ENCODE measurements around the gene CELA3A.
"Not testable (repeated sequence)": the region's sequence is repeated elsewhere in the genome, so short reads cannot be mapped to it uniquely, and the experiment has no call there.

Gene CELA3A

GRCh38 chr1:21975296-21975695 is 26.2 kb upstream of the CELA3A start:
- H3K27ac Mint-ChIP-seq; H3K9me3 Mint-ChIP-seq; H3K36me3 Mint-ChIP-seq (ENCODE audit: low read depth); H3K4me3 Mint-ChIP-seq; H3K4me1 Mint-ChIP-seq; DNase-seq: not testable (repeated sequence)
- peaks cover 12% of the 10 kb centered on the region for H3K27me3 Mint-ChIP-seq (ENCODE audit: low read depth, poor library complexity)

GRCh38 chr1:21976703-21977239 is 24.7 kb upstream of the CELA3A start, which contains the start of gene CELA3B:
Gene CELA3B, plus strand, starts transcription at chr1:21977022. Its CDS starts 18 bp downstream, at chr1:21977040.
- H3K27ac Mint-ChIP-seq; H3K27me3 Mint-ChIP-seq (ENCODE audit: low read depth, poor library complexity); H3K4me3 Mint-ChIP-seq; DNase-seq; H3K9me3 Mint-ChIP-seq; H3K4me1 Mint-ChIP-seq; H3K36me3 Mint-ChIP-seq (ENCODE audit: low read depth): not testable (repeated sequence)

- not testable (repeated sequence) for H3K4me1 Mint-ChIP-seq, DNase-seq, H3K27ac Mint-ChIP-seq
Measured at GRCh38 chr1:21978209-21978608, 23.2 kb upstream of the CELA3A start.

GRCh38 chr1:21980515-21981220 is 20.8 kb upstream of the CELA3A start:
- H3K27me3 Mint-ChIP-seq (ENCODE audit: low read depth, poor library complexity); H3K9me3 Mint-ChIP-seq; H3K36me3 Mint-ChIP-seq (ENCODE audit: low read depth); H3K27ac Mint-ChIP-seq; H3K4me1 Mint-ChIP-seq; DNase-seq; H3K4me3 Mint-ChIP-seq: not testable (repeated sequence)

More at GRCh38 chr1:21978209-21978608, 23.2 kb upstream of the CELA3A start:
- H3K4me3 Mint-ChIP-seq; H3K9me3 Mint-ChIP-seq; H3K36me3 Mint-ChIP-seq (ENCODE audit: low read depth): not testable (repeated sequence)
- H3K27me3 Mint-ChIP-seq (ENCODE audit: low read depth, poor library complexity) = peaks cover 13% of the 10 kb centered on the region

GRCh38 chr1:21981253-21981652 is 20.2 kb upstream of the CELA3A start:
- not testable (repeated sequence) for H3K36me3 Mint-ChIP-seq (ENCODE audit: low read depth); H3K27ac Mint-ChIP-seq; H3K4me3 Mint-ChIP-seq; H3K4me1 Mint-ChIP-seq; H3K9me3 Mint-ChIP-seq; DNase-seq; H3K27me3 Mint-ChIP-seq (ENCODE audit: low read depth, poor library complexity)

- not testable (repeated sequence) for H3K36me3 Mint-ChIP-seq (ENCODE audit: low read depth); H3K27ac Mint-ChIP-seq; H3K4me3 Mint-ChIP-seq; H3K9me3 Mint-ChIP-seq; DNase-seq; H3K27me3 Mint-ChIP-seq (ENCODE audit: low read depth, poor library complexity); H3K4me1 Mint-ChIP-seq
Measured at GRCh38 chr1:21982122-21982521, 19.3 kb upstream of the CELA3A start.

- peaks cover 10% of the 10 kb centered on the region for H3K27me3 Mint-ChIP-seq (ENCODE audit: low read depth, poor library complexity)
- H3K36me3 Mint-ChIP-seq (ENCODE audit: low read depth); H3K4me3 Mint-ChIP-seq; H3K4me1 Mint-ChIP-seq; H3K27ac Mint-ChIP-seq; H3K9me3 Mint-ChIP-seq; DNase-seq: not testable (repeated sequence)
Measured at GRCh38 chr1:21983539-21983938, 17.9 kb upstream of the CELA3A start.

- H3K4me3 Mint-ChIP-seq; H3K27ac Mint-ChIP-seq; H3K27me3 Mint-ChIP-seq (ENCODE audit: low read depth, poor library complexity); H3K4me1 Mint-ChIP-seq; DNase-seq; H3K36me3 Mint-ChIP-seq (ENCODE audit: low read depth); H3K9me3 Mint-ChIP-seq: not testable (repeated sequence)
Measured at GRCh38 chr1:21985893-21986292, 15.6 kb upstream of the CELA3A start.

- H3K4me3 Mint-ChIP-seq; DNase-seq; H3K27ac Mint-ChIP-seq; H3K36me3 Mint-ChIP-seq (ENCODE audit: low read depth); H3K4me1 Mint-ChIP-seq; H3K27me3 Mint-ChIP-seq (ENCODE audit: low read depth, poor library complexity); H3K9me3 Mint-ChIP-seq: not testable (repeated sequence)
Measured at GRCh38 chr1:21986386-21986785, 15.1 kb upstream of the CELA3A start.

- H3K27ac Mint-ChIP-seq; H3K36me3 Mint-ChIP-seq (ENCODE audit: low read depth); DNase-seq; H3K4me1 Mint-ChIP-seq; H3K27me3 Mint-ChIP-seq (ENCODE audit: low read depth, poor library complexity); H3K4me3 Mint-ChIP-seq; H3K9me3 Mint-ChIP-seq: not testable (repeated sequence)
Measured at GRCh38 chr1:21989672-21990393, 11.6 kb upstream of the CELA3A start.

- not testable (repeated sequence) for H3K9me3 Mint-ChIP-seq; H3K36me3 Mint-ChIP-seq (ENCODE audit: low read depth); H3K4me3 Mint-ChIP-seq; H3K27ac Mint-ChIP-seq; DNase-seq
- H3K27me3 Mint-ChIP-seq (ENCODE audit: low read depth, poor library complexity) = peaks cover 13% of the 10 kb centered on the region
- H3K4me1 Mint-ChIP-seq = peaks cover 15% of the 10 kb centered on the region
Measured at GRCh38 chr1:21992186-21992585, 9.3 kb upstream of the CELA3A start.

- H3K4me3 Mint-ChIP-seq = not testable (repeated sequence)
Measured at GRCh38 chr1:21994716-21995115, 6.7 kb upstream of the CELA3A start.

GRCh38 chr1:21996663-21996970 is 4.8 kb upstream of the CELA3A start:
- not testable (repeated sequence) for DNase-seq; H3K9me3 Mint-ChIP-seq; H3K27ac Mint-ChIP-seq; H3K27me3 Mint-ChIP-seq (ENCODE audit: low read depth, poor library complexity); H3K4me3 Mint-ChIP-seq; H3K36me3 Mint-ChIP-seq (ENCODE audit: low read depth)
- peaks cover 15% of the 10 kb centered on the region for H3K4me1 Mint-ChIP-seq

More at GRCh38 chr1:21994716-21995115, 6.7 kb upstream of the CELA3A start:
- H3K9me3 Mint-ChIP-seq; H3K36me3 Mint-ChIP-seq (ENCODE audit: low read depth); H3K27ac Mint-ChIP-seq; H3K27me3 Mint-ChIP-seq (ENCODE audit: low read depth, poor library complexity); DNase-seq: not testable (repeated sequence)
- H3K4me1 Mint-ChIP-seq = peaks cover 15% of the 10 kb centered on the region

- H3K9me3 Mint-ChIP-seq; H3K36me3 Mint-ChIP-seq (ENCODE audit: low read depth); DNase-seq; H3K4me3 Mint-ChIP-seq; H3K27ac Mint-ChIP-seq: not testable (repeated sequence)
- H3K4me1 Mint-ChIP-seq = peaks cover 15% of the 10 kb centered on the region
- H3K27me3 Mint-ChIP-seq (ENCODE audit: low read depth, poor library complexity) = peaks cover 10% of the 10 kb centered on the region
Measured at GRCh38 chr1:21997891-21998623, 3.4 kb upstream of the CELA3A start.
